ENCODE measurements around the gene ACYP2.

Gene ACYP2

GRCh38 chr2:54240515-54241469, 125.4 kb downstream of the ACYP2 start (continued):
- TF ChIP-seq TSHZ1 (tag by site-specific recombination; IDR thresholded peaks at IDR 0.05; ENCODE audit: borderline replicate concordance) (no peak), ZNF394 (tag by site-specific recombination; IDR thresholded peaks at IDR 0.05; ENCODE audit: borderline replicate concordance) (no peak), ZNF211 (tag by site-specific recombination; IDR thresholded peaks at IDR 0.05; ENCODE audit: low read depth) (no peak), ZNF776 (tag by site-specific recombination; IDR thresholded peaks at IDR 0.05; ENCODE audit: borderline replicate concordance) (no peak), ZNF16 (tag by site-specific recombination; IDR thresholded peaks at IDR 0.05; ENCODE audit: low read depth) (no peak)

GRCh38 chr2:54247115-54247514, 131.7 kb downstream of the ACYP2 start:
- CTCF ChIA-PET = no interaction called here
- POLR2A ChIA-PET = no interaction called here
- no peaks in the 10 kb centered on the region for H3K4me1 ChIP-seq (ENCODE audit: control insufficient read depth, insufficient read depth, low read length)
- TF ChIP-seq ZSCAN18 (tag by site-specific recombination; IDR thresholded peaks at IDR 0.05) (no peak), ZNF18 (tag by site-specific recombination; IDR thresholded peaks at IDR 0.05) (no peak), YY1 (tag by site-specific recombination; IDR thresholded peaks at IDR 0.05) (no peak), BCL11B (tag by site-specific recombination; IDR thresholded peaks at IDR 0.05; ENCODE audit: low read depth) (no peak), BCL11A (tag by site-specific recombination; IDR thresholded peaks at IDR 0.05; ENCODE audit: low read depth) (no peak), HIC1 (tag by site-specific recombination; IDR thresholded peaks at IDR 0.05) (no peak), ZFP3 (tag by site-specific recombination; IDR thresholded peaks at IDR 0.05; ENCODE audit: low read depth) (no peak), WT1 (tag by site-specific recombination; IDR thresholded peaks at IDR 0.05) (no peak), ZNF146 (tag by site-specific recombination; IDR thresholded peaks at IDR 0.05) (no peak), ZNF16 (tag by site-specific recombination; IDR thresholded peaks at IDR 0.05; ENCODE audit: low read depth) (no peak), TRIM28 (IDR thresholded peaks at IDR 0.05; ENCODE audit: borderline replicate concordance, low read length) (no peak)
- no peaks in the 10 kb centered on the region for H3K9me3 ChIP-seq (ENCODE audit: control insufficient read depth, insufficient read depth, low read depth, low read length)
- H3K4me3 ChIP-seq (ENCODE audit: low read depth, low read length) = no peak overlapping the region
- H3K36me3 ChIP-seq (ENCODE audit: control insufficient read depth in 2 of 2, insufficient read depth in 1 of 2, low read length in 2 of 2) = no peaks in the 10 kb centered on the region
- H3K27ac ChIP-seq (ENCODE audit: extremely low read depth, low read depth, low read length) = no peak overlapping the region

Measured in HEK293 (cell line).